ENCODE data around the gene CD24.
"Not testable (repeated sequence)": the region's sequence is repeated elsewhere in the genome, so short reads cannot be mapped to it uniquely, and the experiment has no call there.

The CD24 gene

GRCh38 chr6:106974336-106974998 lies at the start of gene CD24:
CD24 (minus strand) TSS chr6:106974729; CDS start chr6:106974646, 83 bp downstream.
- DNase-seq = no peak

- DNase-seq = no peak
These were observed 47.1 kb upstream of the CD24 start for GRCh38 chr6:107021446-107022185.

- no peak for DNase-seq
These were observed 45.7 kb upstream of the CD24 start for GRCh38 chr6:107020239-107020638.

GRCh38 chr6:107019628-107020027 lies 45.1 kb upstream of the CD24 start:
- not testable (repeated sequence) for DNase-seq

GRCh38 chr6:107019047-107019446 lies 44.5 kb upstream of the CD24 start:
- DNase-seq = no peak

- DNase-seq = no peak
These were observed 35.0 kb upstream of the CD24 start for GRCh38 chr6:107009499-107009898.

GRCh38 chr6:106997392-106998158 lies 23.0 kb upstream of the CD24 start:
- DNase-seq = peak in 2 of 4 experiments; percentile 2 to 4

- no peak for DNase-seq
These were observed 21.1 kb upstream of the CD24 start for GRCh38 chr6:106995640-106996039.

- not testable (repeated sequence) for DNase-seq
These were observed 15.2 kb upstream of the CD24 start for GRCh38 chr6:106989737-106990136.

GRCh38 chr6:106988664-106989063 lies 14.1 kb upstream of the CD24 start:
- DNase-seq = no peak

- no peak for DNase-seq
These were observed 7.4 kb upstream of the CD24 start for GRCh38 chr6:106981926-106982325.

GRCh38 chr6:106980926-106981325 lies 6.4 kb upstream of the CD24 start:
- no peak for DNase-seq

GRCh38 chr6:106979435-106979884 lies 4.9 kb upstream of the CD24 start:
- DNase-seq = peak; percentile 38 to 66 (median 61)

GRCh38 chr6:106977246-106977645 lies 2.7 kb upstream of the CD24 start:
- DNase-seq = no peak

GRCh38 chr6:106976270-106976669 lies 1.7 kb upstream of the CD24 start:
- no peak for DNase-seq

GRCh38 chr6:106975738-106976064 lies 1.2 kb upstream of the CD24 start:
- no peak for DNase-seq

GRCh38 chr6:106974999-106975737 lies 639 bp upstream of the CD24 start:
- no peak for DNase-seq

GRCh38 chr6:106973836-106974335 lies 643 bp downstream of the CD24 start:
- DNase-seq = no peak

- no peak for DNase-seq
These were observed 1.3 kb downstream of the CD24 start for GRCh38 chr6:106973018-106973835.

GRCh38 chr6:106972500-106972899 lies 2.0 kb downstream of the CD24 start:
- DNase-seq = no peak

GRCh38 chr6:106970769-106971168 lies 3.8 kb downstream of the CD24 start:
- not testable (repeated sequence) for DNase-seq

Data from activated naive CD4-positive, alpha-beta T cell (primary cell).